H9 (cell line): ENCODE measurements around the gene STARD10. TPM values are rescaled to one million over a fixed set of nuclear protein-coding genes. Genes with fewer than 3 reads are reported as not detected.
A peak's percentile ranks its signal among the peaks of the same experiment; 100 is the strongest.

ENCODE experiments used
- DNase-seq: peaks from one replicate; pipeline ENCODE4 v3.0.0-alpha.2; 2017
- H2AFZ ChIP-seq: one replicate; pipeline ENCODE4 v1.6.1; 2013; ENCODE audit warnings: mild to moderate bottlenecking, low read length, control low read depth, moderate library complexity
- H2AK5ac ChIP-seq: 2 replicates; pipeline ENCODE4 v1.6.1; 2013; ENCODE audit warnings: low read length, control low read depth, mixed read lengths; ENCODE audit not compliant: insufficient read length
- H2BK120ac ChIP-seq: one replicate; pipeline ENCODE4 v1.6.1; 2013; ENCODE audit warnings: low read depth, mild to moderate bottlenecking, low read length, control low read depth, inconsistent platforms; ENCODE audit not compliant: poor library complexity, severe bottlenecking
- H2BK12ac ChIP-seq: 2 replicates; pipeline ENCODE4 v1.6.1; 2013; ENCODE audit warnings: low read length, control low read depth, mixed read lengths, low read depth; ENCODE audit not compliant: insufficient read length
- H2BK15ac ChIP-seq: 2 replicates; pipeline ENCODE4 v1.6.1; 2013; ENCODE audit warnings: low read depth, low read length, control low read depth
- H2BK20ac ChIP-seq: one replicate; pipeline ENCODE4 v1.6.1; 2013; ENCODE audit warnings: low read depth, mild to moderate bottlenecking, low read length, control low read depth, inconsistent platforms; ENCODE audit not compliant: poor library complexity, severe bottlenecking
- H2BK5ac ChIP-seq: 2 replicates; pipeline ENCODE4 v1.6.1; 2013; ENCODE audit warnings: low read length, control low read depth, mixed read lengths; ENCODE audit not compliant: insufficient read length
- H3K14ac ChIP-seq: 2 replicates; pipeline ENCODE4 v1.6.1; 2013; ENCODE audit warnings: low read length, control low read depth; ENCODE audit not compliant: insufficient read depth
- H3K18ac ChIP-seq: 2 replicates; pipeline ENCODE4 v1.6.1; 2013; ENCODE audit warnings: low read depth, mild to moderate bottlenecking, mixed read lengths, low read length, control low read depth; ENCODE audit not compliant: insufficient read length
- H3K23ac ChIP-seq: 2 replicates; pipeline ENCODE4 v1.6.1; 2013; ENCODE audit warnings: low read length, control low read depth, mixed read lengths, low read depth; ENCODE audit not compliant: insufficient read length
- H3K23me2 ChIP-seq: 2 replicates; pipeline ENCODE4 v1.6.1; 2013; ENCODE audit warnings: low read depth, mild to moderate bottlenecking, mixed read lengths, low read length, control low read depth; ENCODE audit not compliant: insufficient read length, poor library complexity, severe bottlenecking
- H3K27ac ChIP-seq: 2 replicates; pipeline ENCODE4 v1.5.1; 2013; ENCODE audit warnings: low read length, control low read depth, mixed read lengths, low read depth; ENCODE audit not compliant: insufficient read length
- H3K27me3 ChIP-seq: 2 replicates; pipeline ENCODE4 v1.6.1; 2013; ENCODE audit warnings: low read length, control low read depth, inconsistent platforms; ENCODE audit not compliant: insufficient read depth
- H3K4ac ChIP-seq: 2 replicates; pipeline ENCODE4 v1.6.1; 2013; ENCODE audit warnings: low read depth, mild to moderate bottlenecking, control low read depth, inconsistent platforms, low read length, moderate library complexity
- H3K4me1 ChIP-seq: 2 replicates; pipeline ENCODE4 v1.6.1; 2013; ENCODE audit warnings: low read length, control low read depth, inconsistent platforms; ENCODE audit not compliant: insufficient read depth
- H3K4me2 ChIP-seq: 2 replicates; pipeline ENCODE4 v1.6.1; 2013; ENCODE audit warnings: low read length, control low read depth, mixed read lengths; ENCODE audit not compliant: insufficient read length, insufficient read depth
- H3K56ac ChIP-seq: 2 replicates; pipeline ENCODE4 v1.6.1; 2013; ENCODE audit warnings: low read depth, mild to moderate bottlenecking, mixed read lengths, low read length, control low read depth; ENCODE audit not compliant: insufficient read length
- H3K79me1 ChIP-seq: 2 replicates; pipeline ENCODE4 v1.6.1; 2013; ENCODE audit warnings: low read depth, mild to moderate bottlenecking, moderate library complexity, low read length, control low read depth, inconsistent platforms; ENCODE audit not compliant: insufficient read depth, poor library complexity, severe bottlenecking
- H3K79me2 ChIP-seq: 2 replicates; pipeline ENCODE4 v1.6.1; 2013; ENCODE audit warnings: low read length, control low read depth, inconsistent platforms; ENCODE audit not compliant: insufficient read depth
- H3K9ac ChIP-seq: 2 replicates; pipeline ENCODE4 v1.6.1; 2013; ENCODE audit warnings: low read length, control low read depth, mixed read lengths; ENCODE audit not compliant: insufficient read length; ENCODE audit errors: extremely low read depth
- H3K9me3 ChIP-seq: one replicate; pipeline ENCODE4 v1.6.1; 2013; ENCODE audit warnings: low read depth, low read length, inconsistent platforms; ENCODE audit not compliant: control insufficient read depth
- H3T11ph ChIP-seq: one replicate; pipeline ENCODE4 v1.6.1; 2013; ENCODE audit warnings: mild to moderate bottlenecking, low read length, control low read depth, inconsistent platforms
- H4K20me1 ChIP-seq: one replicate; pipeline ENCODE4 v1.6.1; 2013; ENCODE audit not compliant: control insufficient read depth, insufficient read length, insufficient read depth
- H4K5ac ChIP-seq: 2 replicates; pipeline ENCODE4 v1.6.1; 2013; ENCODE audit warnings: low read depth, mild to moderate bottlenecking, mixed read lengths, low read length, control low read depth; ENCODE audit not compliant: insufficient read length
- H4K8ac ChIP-seq: replicated peaks from 2 replicates; pipeline ENCODE4 v1.6.1; 2013; ENCODE audit warnings: low read length, control low read depth, mixed read lengths, low read depth; ENCODE audit not compliant: insufficient read length
- H4K91ac ChIP-seq: 2 replicates; pipeline ENCODE4 v1.6.1; 2013; ENCODE audit warnings: low read depth, mild to moderate bottlenecking, moderate library complexity, mixed read lengths, low read length, control low read depth; ENCODE audit not compliant: insufficient read length
- H3K27ac Mint-ChIP-seq, 3 experiments: 2 replicates in 2 of 3; 3 replicates in 1 of 3; pipeline ENCODE4 v1.8.0; 2020 to 2021; ENCODE audit warnings: mixed read lengths in 3 of 3, mild to moderate bottlenecking in 1 of 3, moderate library complexity in 1 of 3
- H3K27me3 Mint-ChIP-seq: 2 replicates; pipeline ENCODE4 v1.8.0; 2021; ENCODE audit warnings: low read depth, mild to moderate bottlenecking, moderate library complexity, mixed read lengths
- H3K36me3 Mint-ChIP-seq, 3 experiments: 2 replicates in 2 of 3; 3 replicates in 1 of 3; pipeline ENCODE4 v1.8.0; 2020 to 2021; ENCODE audit warnings: low read depth in 3 of 3, mixed read lengths in 3 of 3; ENCODE audit not compliant: insufficient read depth in 1 of 3
- H3K4me1 Mint-ChIP-seq, 2 experiments: 2 replicates each; pipeline ENCODE4 v1.8.0; 2020; ENCODE audit warnings: mixed read lengths in 2 of 2
- H3K4me3 Mint-ChIP-seq, 2 experiments: 2 replicates in 1 of 2; 3 replicates in 1 of 2; pipeline ENCODE4 v1.8.0; 2020 to 2021; ENCODE audit warnings: mild to moderate bottlenecking in 2 of 2, mixed read lengths in 2 of 2, moderate library complexity in 1 of 2
- H3K9me3 Mint-ChIP-seq, 2 experiments: 2 replicates in 1 of 2; 3 replicates in 1 of 2; pipeline ENCODE4 v1.8.0; 2020; ENCODE audit warnings: mild to moderate bottlenecking in 2 of 2, mixed read lengths in 2 of 2, moderate library complexity in 1 of 2
- CTCF ChIP-seq: fragments of 200-600 bp; sonication (generic); conservative IDR thresholded peaks from 3 replicates; pipeline ENCODE4 v1.8.0; 2021; ENCODE audit warnings: antibody characterized with exemption, mild to moderate bottlenecking
- WGBS: extraction: QIAGEN DNeasy Blood & Tissue Kit; methylation state at CpG from one replicate; pipeline ENCODE4 v1.1.7; 2013; ENCODE audit warnings: missing lambda C conversion rate, low lambda C conversion rate, mixed read lengths; ENCODE audit not compliant: insufficient read length; ENCODE audit errors: extremely low coverage; 5-methylcytosine and 5-hydroxymethylcytosine counted together
- total RNA-seq: library from RNA; stranded (reverse); gene quantifications from 2 replicates; pipeline ENCODE4 v1.2.1, GENCODE V29; 2021

The STARD10 gene
- total RNA-seq, 1 experiment from 2014 or later, result 24.4 TPM

GRCh38 chr11:72758690-72759389 is 35.0 kb downstream of the STARD10 start:
- Histone ChIP-seq H2BK20ac (no peak overlapping the region), H4K8ac (no peak overlapping the region), H3K23ac (no peak overlapping the region), H2BK5ac (no peak overlapping the region), H3T11ph (no peak overlapping the region), H2BK12ac (no peak overlapping the region), H3K27ac (no peak overlapping the region), H3K9me3 (no peaks in the 10 kb centered on the region), H3K14ac (no peak overlapping the region; the same call in 1 of the 2 replicates), H4K5ac (no peak overlapping the region), H4K20me1 (no peaks in the 10 kb centered on the region), H3K79me2 (no peaks in the 10 kb centered on the region), H4K91ac (no peak overlapping the region), H2BK120ac (no peak overlapping the region), H3K27me3 (no peaks in the 10 kb centered on the region), H3K79me1 (no peaks in the 10 kb centered on the region), H3K56ac (no peak overlapping the region), H3K4ac (no peak overlapping the region), H2AFZ (no peak overlapping the region), H3K18ac (no peak overlapping the region), H3K4me2 (no peak overlapping the region), H3K9ac (no peak overlapping the region), H3K4me1 (no peaks in the 10 kb centered on the region), H3K23me2 (no peaks in the 10 kb centered on the region), H2AK5ac (no peak overlapping the region), H2BK15ac (no peak overlapping the region)
- H3K4me3 Mint-ChIP-seq, result no peak overlapping the region
- peaks cover 3 to 10% (median 8%) of the 10 kb centered on the region in 3 experiments; a peak in 5 of 7 replicates for H3K36me3 Mint-ChIP-seq
- no peaks in the 10 kb centered on the region for H3K9me3 Mint-ChIP-seq
- WGBS, result no CpG with 5 or more reads among the region's 17 CpGs
- H3K27ac Mint-ChIP-seq, result peak overlapping the region in 1 of 3 experiments; percentile 60; a peak in 1 of 7 replicates
- H3K27me3 Mint-ChIP-seq, result peaks cover 2% of the 10 kb centered on the region; the same call in 1 of the 2 replicates
- no peak for TF ChIP-seq CTCF
- H3K4me1 Mint-ChIP-seq, result peaks cover 2 to 19% of the 10 kb centered on the region in 2 experiments; a peak in 3 of 4 replicates
- DNase-seq, result no peak
